ENCODE measurements around the gene ADGRV1.

Gene ADGRV1

GRCh38 chr5:90628492-90628891 is 69.9 kb downstream of the ADGRV1 start:
- ATAC-seq (ENCODE audit: low read depth): no peak
- no peak overlapping the region for H3K4me3 ChIP-seq (ENCODE audit: severe bottlenecking)
- no peaks in the 10 kb centered on the region for H3K9me3 ChIP-seq (ENCODE audit: severe bottlenecking)
- H3K36me3 ChIP-seq (ENCODE audit: low read depth): no peaks in the 10 kb centered on the region
- H3K27me3 ChIP-seq (ENCODE audit: insufficient read depth, poor library complexity, severe bottlenecking): peaks cover 2% of the 10 kb centered on the region
- H3K4me1 ChIP-seq (ENCODE audit: insufficient read depth, poor library complexity, severe bottlenecking): no peaks in the 10 kb centered on the region
- no peak overlapping the region for H3K27ac ChIP-seq (ENCODE audit: poor library complexity, severe bottlenecking)
- no peak for DNase-seq (ENCODE audit: low spot score)
- TF ChIP-seq CTCF (IDR thresholded peaks at IDR 0.05; ENCODE audit: poor library complexity, severe bottlenecking): no peak

- H3K27me3 ChIP-seq (ENCODE audit: insufficient read depth, poor library complexity, severe bottlenecking): peaks cover 2% of the 10 kb centered on the region
- H3K4me1 ChIP-seq (ENCODE audit: insufficient read depth, poor library complexity, severe bottlenecking): peaks cover under 1% of the 10 kb centered on the region
- no peak overlapping the region for H3K4me3 ChIP-seq (ENCODE audit: severe bottlenecking)
- no peaks in the 10 kb centered on the region for H3K36me3 ChIP-seq (ENCODE audit: low read depth)
- TF ChIP-seq CTCF (IDR thresholded peaks at IDR 0.05; ENCODE audit: poor library complexity, severe bottlenecking): no peak
- H3K9me3 ChIP-seq (ENCODE audit: severe bottlenecking): no peaks in the 10 kb centered on the region
- no peak overlapping the region for H3K27ac ChIP-seq (ENCODE audit: poor library complexity, severe bottlenecking)
- ATAC-seq (ENCODE audit: low read depth) (no peak), DNase-seq (ENCODE audit: low spot score) (no peak)
These were observed 74.2 kb downstream of the ADGRV1 start for GRCh38 chr5:90632791-90633190.

GRCh38 chr5:90636948-90637347 is 78.4 kb downstream of the ADGRV1 start:
- peaks cover 7% of the 10 kb centered on the region for H3K27me3 ChIP-seq (ENCODE audit: insufficient read depth, poor library complexity, severe bottlenecking)
- H3K4me1 ChIP-seq (ENCODE audit: insufficient read depth, poor library complexity, severe bottlenecking): peaks cover 3% of the 10 kb centered on the region
- DNase-seq (ENCODE audit: low spot score) (no peak), ATAC-seq (ENCODE audit: low read depth) (no peak)
- TF ChIP-seq CTCF (IDR thresholded peaks at IDR 0.05; ENCODE audit: poor library complexity, severe bottlenecking): no peak
- H3K36me3 ChIP-seq (ENCODE audit: low read depth): no peaks in the 10 kb centered on the region
- H3K9me3 ChIP-seq (ENCODE audit: severe bottlenecking): no peaks in the 10 kb centered on the region
- no peak overlapping the region for H3K27ac ChIP-seq (ENCODE audit: poor library complexity, severe bottlenecking)
- H3K4me3 ChIP-seq (ENCODE audit: severe bottlenecking): no peak overlapping the region

- Histone ChIP-seq H3K4me3 (ENCODE audit: severe bottlenecking) (no peak overlapping the region), H3K27ac (ENCODE audit: poor library complexity, severe bottlenecking) (no peak overlapping the region), H3K36me3 (ENCODE audit: low read depth) (no peaks in the 10 kb centered on the region), H3K9me3 (ENCODE audit: severe bottlenecking) (no peaks in the 10 kb centered on the region), H3K27me3 (ENCODE audit: insufficient read depth, poor library complexity, severe bottlenecking) (peaks cover 7% of the 10 kb centered on the region), H3K4me1 (ENCODE audit: insufficient read depth, poor library complexity, severe bottlenecking) (peaks cover 3% of the 10 kb centered on the region)
- DNase-seq (ENCODE audit: low spot score) (no peak), ATAC-seq (ENCODE audit: low read depth) (no peak)
- TF ChIP-seq CTCF (IDR thresholded peaks at IDR 0.05; ENCODE audit: poor library complexity, severe bottlenecking): no peak
These were observed 79.1 kb downstream of the ADGRV1 start for GRCh38 chr5:90637731-90638130.

- TF ChIP-seq CTCF (IDR thresholded peaks at IDR 0.05; ENCODE audit: poor library complexity, severe bottlenecking): no peak
- Histone ChIP-seq H3K27ac (ENCODE audit: poor library complexity, severe bottlenecking) (no peak overlapping the region), H3K9me3 (ENCODE audit: severe bottlenecking) (no peaks in the 10 kb centered on the region), H3K4me1 (ENCODE audit: insufficient read depth, poor library complexity, severe bottlenecking) (peaks cover 3% of the 10 kb centered on the region), H3K4me3 (ENCODE audit: severe bottlenecking) (no peak overlapping the region), H3K36me3 (ENCODE audit: low read depth) (no peaks in the 10 kb centered on the region), H3K27me3 (ENCODE audit: insufficient read depth, poor library complexity, severe bottlenecking) (peaks cover 7% of the 10 kb centered on the region)
- DNase-seq (ENCODE audit: low spot score): no peak
- no peak for ATAC-seq (ENCODE audit: low read depth)
These were observed 80.3 kb downstream of the ADGRV1 start for GRCh38 chr5:90638878-90639277.
